ENCODE data around the gene C2.
A peak's percentile ranks its signal among the peaks of the same experiment; 100 is the strongest.

Gene C2

DNA sequence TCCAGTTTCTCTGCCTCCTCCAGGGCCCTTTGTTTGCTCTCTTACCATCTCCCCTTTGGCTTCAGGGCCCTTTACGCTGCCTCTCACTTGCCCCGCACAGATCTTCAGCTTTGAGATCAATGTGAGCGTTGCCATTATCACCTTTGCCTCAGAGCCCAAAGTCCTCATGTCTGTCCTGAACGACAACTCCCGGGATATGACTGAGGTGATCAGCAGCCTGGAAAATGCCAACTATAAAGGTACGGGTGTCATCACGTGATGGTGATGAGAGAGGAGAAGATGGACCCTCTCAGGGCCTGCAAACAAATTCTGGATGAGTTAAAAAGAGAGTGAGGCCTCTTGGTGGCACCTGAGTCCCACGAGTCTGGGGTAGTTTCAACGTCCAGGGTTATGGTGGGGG lies 8.3 kb downstream of the C2 start:
- TF ChIP-seq, protein P1, sequence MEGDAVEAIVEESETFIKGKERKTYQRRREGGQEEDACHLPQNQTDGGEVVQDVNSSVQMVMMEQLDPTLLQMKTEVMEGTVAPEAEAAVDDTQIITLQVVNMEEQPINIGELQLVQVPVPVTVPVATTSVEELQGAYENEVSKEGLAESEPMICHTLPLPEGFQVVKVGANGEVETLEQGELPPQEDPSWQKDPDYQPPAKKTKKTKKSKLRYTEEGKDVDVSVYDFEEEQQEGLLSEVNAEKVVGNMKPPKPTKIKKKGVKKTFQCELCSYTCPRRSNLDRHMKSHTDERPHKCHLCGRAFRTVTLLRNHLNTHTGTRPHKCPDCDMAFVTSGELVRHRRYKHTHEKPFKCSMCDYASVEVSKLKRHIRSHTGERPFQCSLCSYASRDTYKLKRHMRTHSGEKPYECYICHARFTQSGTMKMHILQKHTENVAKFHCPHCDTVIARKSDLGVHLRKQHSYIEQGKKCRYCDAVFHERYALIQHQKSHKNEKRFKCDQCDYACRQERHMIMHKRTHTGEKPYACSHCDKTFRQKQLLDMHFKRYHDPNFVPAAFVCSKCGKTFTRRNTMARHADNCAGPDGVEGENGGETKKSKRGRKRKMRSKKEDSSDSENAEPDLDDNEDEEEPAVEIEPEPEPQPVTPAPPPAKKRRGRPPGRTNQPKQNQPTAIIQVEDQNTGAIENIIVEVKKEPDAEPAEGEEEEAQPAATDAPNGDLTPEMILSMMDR (IDR thresholded peaks at IDR 0.05; ENCODE audit: low read depth, low read length, missing control alignments) = no peak
- H3K4me3 ChIP-seq (replicated peaks; ENCODE audit: low read depth, low read length) = no peak overlapping the region
- no peak for DNase-seq (ENCODE audit: extremely low read depth, low read depth)

DNA sequence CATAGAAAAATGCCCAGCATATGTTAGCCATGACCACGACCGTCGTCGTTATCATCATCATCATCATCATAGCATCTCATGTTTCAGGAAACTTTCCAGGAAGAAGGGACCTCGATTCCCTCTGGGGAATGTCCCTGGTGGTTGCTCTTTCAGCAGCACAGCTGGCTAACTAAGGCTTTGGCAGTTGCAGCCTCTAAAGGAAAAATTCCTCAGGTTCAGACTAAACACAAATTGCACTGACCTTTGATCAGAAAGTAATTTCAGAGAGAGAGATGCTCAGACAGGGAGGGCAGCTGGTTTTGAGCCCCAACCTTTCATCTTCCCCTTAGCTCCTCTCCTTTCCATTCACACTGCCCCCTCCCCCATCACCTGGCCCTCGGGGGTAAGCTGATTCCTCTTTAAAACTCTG lies 12.7 kb downstream of the C2 start:
- no peak overlapping the region for H3K4me3 ChIP-seq (replicated peaks; ENCODE audit: low read depth, low read length)
- TF ChIP-seq, protein P1 (IDR thresholded peaks at IDR 0.05; ENCODE audit: low read depth, low read length, missing control alignments) = peak; percentile 6
- DNase-seq (ENCODE audit: extremely low read depth, low read depth) = peak; percentile 36

DNA sequence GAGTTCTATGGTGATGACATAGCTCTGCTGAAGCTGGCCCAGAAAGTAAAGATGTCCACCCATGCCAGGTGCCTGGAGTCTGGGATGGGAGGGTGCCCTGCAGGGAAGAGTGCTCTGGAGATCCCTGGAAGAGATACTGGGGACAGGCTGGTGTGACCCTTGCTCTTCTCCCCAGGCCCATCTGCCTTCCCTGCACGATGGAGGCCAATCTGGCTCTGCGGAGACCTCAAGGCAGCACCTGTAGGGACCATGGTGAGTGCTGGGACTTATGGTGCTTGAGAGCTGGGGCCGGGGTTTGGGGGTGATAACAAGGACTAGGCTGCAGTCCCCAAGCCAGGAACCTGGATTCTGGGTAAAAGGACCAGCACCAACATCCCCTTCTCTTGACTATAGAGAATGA lies 16.2 kb downstream of the C2 start:
- TF ChIP-seq, protein P1 (IDR thresholded peaks at IDR 0.05; ENCODE audit: low read depth, low read length, missing control alignments) = no peak
- no peak overlapping the region for H3K4me3 ChIP-seq (replicated peaks; ENCODE audit: low read depth, low read length)

DNA sequence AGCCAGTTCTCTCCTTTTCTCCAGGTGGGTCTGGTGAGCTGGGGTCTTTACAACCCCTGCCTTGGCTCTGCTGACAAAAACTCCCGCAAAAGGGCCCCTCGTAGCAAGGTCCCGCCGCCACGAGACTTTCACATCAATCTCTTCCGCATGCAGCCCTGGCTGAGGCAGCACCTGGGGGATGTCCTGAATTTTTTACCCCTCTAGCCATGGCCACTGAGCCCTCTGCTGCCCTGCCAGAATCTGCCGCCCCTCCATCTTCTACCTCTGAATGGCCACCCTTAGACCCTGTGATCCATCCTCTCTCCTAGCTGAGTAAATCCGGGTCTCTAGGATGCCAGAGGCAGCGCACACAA lies 17.6 kb downstream of the C2 start:
- H3K4me3 ChIP-seq (replicated peaks; ENCODE audit: low read depth, low read length) = no peak overlapping the region
- TF ChIP-seq, protein P1 (IDR thresholded peaks at IDR 0.05; ENCODE audit: low read depth, low read length, missing control alignments) = no peak
- DNase-seq (ENCODE audit: extremely low read depth, low read depth) = no peak

More for the DNA sequence above, 16.2 kb downstream of the C2 start:
- no peak for DNase-seq (ENCODE audit: extremely low read depth, low read depth)

DNA sequence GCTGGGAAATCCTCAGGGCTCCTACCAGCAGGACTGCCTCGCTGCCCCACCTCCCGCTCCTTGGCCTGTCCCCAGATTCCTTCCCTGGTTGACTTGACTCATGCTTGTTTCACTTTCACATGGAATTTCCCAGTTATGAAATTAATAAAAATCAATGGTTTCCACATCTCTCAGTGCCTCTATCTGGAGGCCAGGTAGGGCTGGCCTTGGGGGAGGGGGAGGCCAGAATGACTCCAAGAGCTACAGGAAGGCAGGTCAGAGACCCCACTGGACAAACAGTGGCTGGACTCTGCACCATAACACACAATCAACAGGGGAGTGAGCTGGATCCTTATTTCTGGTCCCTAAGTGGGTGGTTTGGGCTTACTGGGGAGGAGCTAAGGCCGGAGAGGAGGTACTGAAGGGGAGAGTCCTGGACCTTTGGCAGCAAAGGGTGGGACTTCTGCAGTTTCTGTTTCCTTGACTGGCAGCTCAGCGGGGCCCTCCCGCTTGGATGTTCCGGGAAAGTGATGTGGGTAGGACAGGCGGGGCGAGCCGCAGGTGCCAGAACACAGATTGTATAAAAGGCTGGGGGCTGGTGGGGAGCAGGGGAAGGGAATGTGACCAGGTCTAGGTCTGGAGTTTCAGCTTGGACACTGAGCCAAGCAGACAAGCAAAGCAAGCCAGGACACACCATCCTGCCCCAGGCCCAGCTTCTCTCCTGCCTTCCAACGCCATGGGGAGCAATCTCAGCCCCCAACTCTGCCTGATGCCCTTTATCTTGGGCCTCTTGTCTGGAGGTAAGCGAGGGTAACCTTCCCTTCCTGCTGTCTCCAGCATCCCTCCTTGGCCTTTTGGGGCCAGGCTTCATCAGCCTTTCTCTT lies 18.2 kb downstream of the C2 start, which contains the start of gene CFB:
Gene CFB (plus strand): TSS at position 589 of the 863 bp plus-strand sequence. CDS start 127 bp downstream, at position 716.
- H3K4me3 ChIP-seq (replicated peaks; ENCODE audit: low read depth, low read length) = no peak within 1 kb of the TSS
- no peak for DNase-seq (ENCODE audit: extremely low read depth, low read depth)
- TF ChIP-seq, protein P1 (IDR thresholded peaks at IDR 0.05; ENCODE audit: low read depth, low read length, missing control alignments) = no peak

DNA sequence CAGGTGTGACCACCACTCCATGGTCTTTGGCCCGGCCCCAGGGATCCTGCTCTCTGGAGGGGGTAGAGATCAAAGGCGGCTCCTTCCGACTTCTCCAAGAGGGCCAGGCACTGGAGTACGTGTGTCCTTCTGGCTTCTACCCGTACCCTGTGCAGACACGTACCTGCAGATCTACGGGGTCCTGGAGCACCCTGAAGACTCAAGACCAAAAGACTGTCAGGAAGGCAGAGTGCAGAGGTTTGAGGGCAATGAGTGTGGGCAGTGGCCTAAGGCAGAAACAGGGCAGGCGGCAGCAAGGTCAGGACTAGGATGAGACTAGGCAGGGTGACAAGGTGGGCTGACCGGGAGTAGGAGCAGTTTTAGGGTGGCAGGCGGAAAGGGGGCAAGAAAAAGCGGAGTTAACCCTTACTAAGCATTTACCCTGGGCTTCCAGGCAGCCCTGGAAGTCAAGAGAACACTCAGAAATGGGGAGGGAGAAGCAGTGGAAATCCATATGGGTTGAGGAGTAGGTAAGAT lies 18.9 kb downstream of the C2 start:
- DNase-seq (ENCODE audit: extremely low read depth, low read depth) = no peak
- TF ChIP-seq, protein P1 (IDR thresholded peaks at IDR 0.05; ENCODE audit: low read depth, low read length, missing control alignments) = no peak
- no peak overlapping the region for H3K4me3 ChIP-seq (replicated peaks; ENCODE audit: low read depth, low read length)

Measured in HFF-Myc (cell line).